CD4-positive, alpha-beta T cell treated with Interleukin-15 for 4 hours (primary cell): ENCODE results near the gene ABL1.

Source experiments
- DNase-seq: peaks from one replicate; pipeline ENCODE4 v3.0.0-alpha.2; 2020; ENCODE audit warnings: low spot score

ABL1 gene

DNA sequence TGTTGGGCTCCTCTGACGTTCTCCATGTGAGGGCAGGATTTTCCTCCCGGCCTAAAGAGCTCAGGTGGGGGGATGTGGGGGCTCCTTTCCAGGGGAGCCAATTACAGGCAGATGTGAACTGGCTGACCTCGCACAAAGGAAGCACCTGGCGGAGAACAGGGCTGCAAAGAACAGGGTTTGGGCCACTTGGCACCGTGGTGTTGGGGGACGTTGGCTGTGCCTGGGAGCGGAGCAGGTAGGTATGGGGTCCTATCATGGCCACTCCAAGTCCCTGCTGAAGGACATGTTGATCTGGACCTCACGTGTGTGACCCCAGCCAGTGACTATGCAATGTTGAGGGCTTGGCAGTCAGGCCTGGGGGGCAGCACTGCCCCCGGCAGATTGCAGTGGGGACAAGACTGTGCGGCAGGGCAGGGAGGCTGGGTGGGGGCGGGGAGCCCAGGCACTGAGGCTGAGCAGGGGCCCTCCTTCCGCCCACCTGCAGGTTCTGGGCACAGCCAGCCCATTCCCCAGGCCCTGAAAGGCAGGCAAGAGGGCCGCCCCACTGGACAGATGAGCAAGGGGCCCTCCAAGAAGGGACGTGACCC lies 84.6 kb downstream of the ABL1 start:
- DNase-seq = no peak

- DNase-seq = no peak
Observed at GRCh38 chr9:130920233-130920632, 85.2 kb downstream of the ABL1 start.

- no peak for DNase-seq
Observed at GRCh38 chr9:130920762-130921299, 85.8 kb downstream of the ABL1 start.

DNA sequence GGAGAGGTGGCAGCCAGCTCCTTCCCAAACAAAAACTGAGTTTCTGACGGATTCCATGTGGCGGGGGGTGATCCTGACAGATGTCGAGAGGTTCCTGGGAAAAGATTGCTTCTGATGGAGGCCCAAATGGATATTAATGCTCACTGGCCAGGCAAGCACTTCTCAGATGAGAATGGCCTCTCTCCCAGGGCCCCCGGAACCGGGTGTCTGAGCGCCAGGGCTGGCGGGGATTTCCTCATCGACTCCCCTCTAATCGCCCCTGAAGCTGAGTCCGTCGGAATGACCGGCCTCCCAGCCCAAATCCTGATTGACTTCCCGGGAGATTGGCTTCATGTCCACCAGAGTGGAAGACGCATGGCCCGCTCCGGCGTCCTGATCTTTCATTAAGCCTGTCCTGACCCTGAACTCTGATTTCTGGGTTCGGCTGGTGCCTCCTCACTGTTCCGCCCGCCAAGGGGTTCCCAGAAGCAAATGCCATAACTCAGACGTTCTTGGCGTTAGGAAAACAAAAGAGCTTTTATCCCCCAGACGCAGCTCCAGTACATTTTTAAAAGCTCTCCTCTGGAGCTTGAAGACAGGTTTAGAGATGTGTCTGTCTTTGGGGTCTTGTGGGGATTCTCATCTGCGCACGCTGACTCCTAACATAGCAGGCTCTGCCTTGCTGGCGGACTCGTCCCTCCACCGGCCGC lies 86.4 kb downstream of the ABL1 start:
- no peak for DNase-seq

- DNase-seq = no peak
Observed at GRCh38 chr9:130921989-130922892, 87.2 kb downstream of the ABL1 start.

DNA sequence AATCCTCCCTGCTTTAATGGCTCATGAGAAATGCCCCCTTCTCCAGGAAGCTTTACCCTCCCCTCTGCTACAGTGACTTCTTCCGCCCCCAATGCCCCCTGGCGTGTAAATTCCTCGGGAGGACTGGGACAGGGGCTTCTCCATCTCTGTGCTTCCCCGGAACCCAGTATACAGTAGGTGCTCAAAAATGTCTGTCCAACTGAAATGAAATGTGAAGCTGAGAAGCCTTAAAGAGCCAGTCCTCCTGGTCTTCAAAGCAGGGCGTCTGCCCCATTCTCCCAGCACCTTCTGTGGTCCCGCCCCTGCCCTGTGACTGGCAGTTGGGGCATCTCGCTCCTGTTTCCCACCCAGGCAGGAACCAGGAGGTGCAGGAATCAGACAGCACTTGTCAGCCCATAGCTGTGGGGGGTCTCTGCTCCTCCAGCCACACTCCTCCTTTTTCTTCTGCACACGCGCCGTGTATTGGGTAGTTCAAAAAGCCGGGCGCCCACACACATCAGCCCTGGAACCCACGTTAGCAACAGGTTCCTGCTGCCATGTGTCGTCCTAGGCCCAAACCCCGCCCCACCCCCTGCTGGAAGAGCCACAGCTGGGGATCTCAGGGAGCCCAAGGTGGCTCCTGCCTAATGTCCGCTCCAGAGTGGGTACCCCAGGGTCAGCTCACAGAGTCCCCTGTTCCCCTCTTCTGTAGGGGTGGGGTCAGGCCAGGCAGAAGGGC lies 88.0 kb downstream of the ABL1 start:
- no peak for DNase-seq

DNA sequence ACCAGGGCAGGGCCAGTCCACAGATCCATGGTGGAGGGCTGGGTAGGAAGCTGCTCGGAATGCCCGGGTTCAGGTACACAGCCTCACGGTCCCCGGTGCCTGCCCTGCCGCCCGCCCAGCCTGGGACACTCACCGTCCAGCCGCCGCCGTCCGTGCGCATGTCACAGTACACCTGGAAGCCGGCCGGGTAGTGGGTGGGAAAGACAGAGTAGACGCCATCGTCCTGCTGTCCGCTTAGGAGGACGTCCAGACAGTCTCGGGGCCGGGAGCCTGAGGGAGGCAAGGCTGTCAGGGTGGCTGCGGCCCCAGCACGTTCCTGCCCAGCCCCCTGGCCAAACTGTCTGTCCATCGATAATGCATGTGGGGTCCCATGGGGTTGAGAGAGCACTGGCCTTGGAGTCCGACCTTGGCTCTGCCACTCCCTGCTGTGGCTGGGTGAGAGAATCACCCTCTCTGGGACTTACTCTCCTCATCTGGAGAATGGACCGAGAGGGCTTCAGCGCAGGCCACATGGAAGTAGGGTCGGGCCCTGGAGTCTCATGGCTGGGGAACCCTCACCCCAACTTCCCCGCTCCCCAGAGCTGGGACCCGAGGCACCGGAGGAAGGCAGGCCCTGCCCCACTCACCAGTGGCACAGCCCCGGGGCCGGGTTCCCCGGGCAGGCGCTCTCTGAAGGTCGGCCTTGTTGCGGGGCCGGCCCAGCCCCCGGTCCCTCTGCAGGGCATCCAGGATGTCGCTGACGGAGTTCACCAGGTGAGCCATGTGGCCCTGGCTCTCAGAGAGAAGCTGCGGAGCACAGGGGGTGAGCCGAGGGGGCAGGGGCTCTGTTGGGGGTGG lies 88.8 kb downstream of the ABL1 start:
- no peak for DNase-seq

DNA sequence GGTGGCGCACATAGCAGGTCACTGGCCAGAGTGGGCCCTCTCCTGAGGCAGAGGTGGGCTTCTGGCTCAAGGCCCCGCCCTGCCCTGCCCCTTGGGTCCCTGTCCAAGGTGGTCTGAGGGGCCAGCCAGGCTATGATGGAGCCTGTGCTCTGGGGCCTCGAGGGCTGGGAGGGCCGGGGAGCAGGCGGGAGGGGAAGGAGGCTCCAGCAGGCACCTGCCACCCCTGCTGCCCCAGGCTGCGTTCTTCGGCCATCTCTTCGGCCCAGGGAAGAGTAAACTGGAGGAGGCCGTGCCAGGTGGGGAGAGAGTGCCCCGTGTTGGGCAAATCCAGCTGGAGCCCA lies 89.4 kb downstream of the ABL1 start:
- no peak for DNase-seq

DNA sequence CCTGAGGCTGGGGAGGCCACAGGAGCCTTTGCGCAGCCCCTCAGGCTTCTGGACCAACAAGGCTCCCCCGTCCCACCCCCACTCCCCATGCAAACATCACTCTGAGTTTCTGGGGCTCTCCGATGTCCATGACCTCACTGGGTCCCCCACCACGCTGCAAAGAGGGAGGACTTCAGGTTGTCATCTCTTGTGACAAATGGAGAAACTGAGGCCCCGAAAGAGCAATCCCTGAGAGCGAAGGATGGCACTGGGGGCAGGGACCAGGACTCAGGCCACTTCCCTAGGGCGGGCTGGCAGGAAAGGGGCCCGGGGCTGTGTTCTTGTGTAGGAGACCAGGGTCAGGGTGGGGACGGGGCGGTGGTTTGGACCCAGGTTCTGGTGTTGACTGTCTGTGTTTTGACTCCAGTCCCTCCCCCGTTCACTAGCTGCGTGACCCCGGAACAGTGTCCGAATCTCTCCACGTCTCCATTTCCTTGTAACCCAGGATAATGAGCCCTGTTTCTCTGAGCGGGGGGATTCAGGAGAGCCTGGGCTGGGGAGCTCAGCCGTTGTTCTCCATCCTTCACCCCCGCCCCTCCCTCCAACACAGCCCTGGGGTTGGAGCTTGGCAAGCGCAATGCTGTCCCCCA lies 90.1 kb downstream of the ABL1 start:
- DNase-seq = no peak

DNA sequence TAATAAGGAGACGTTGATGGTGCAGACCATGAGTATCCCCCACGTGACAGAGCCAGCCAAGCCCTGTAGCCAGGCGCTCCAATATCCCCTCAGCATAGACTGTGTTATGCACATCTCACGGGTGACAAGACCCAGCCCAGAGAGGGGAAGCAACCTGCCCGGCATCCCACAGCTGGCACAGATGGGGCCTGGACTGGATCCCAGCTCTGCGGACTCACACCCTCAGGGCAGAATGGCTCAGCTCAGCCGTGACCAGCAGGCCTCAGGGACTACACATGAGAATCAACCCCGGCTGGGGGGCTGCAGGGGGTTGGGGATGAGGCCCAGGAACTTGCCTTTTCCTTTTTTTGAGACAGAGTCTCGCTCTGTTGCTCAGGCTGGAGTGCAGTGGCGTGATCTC lies 92.3 kb downstream of the ABL1 start:
- no peak for DNase-seq

- DNase-seq = no peak
Observed at GRCh38 chr9:130927995-130928900, 93.2 kb downstream of the ABL1 start.

DNA sequence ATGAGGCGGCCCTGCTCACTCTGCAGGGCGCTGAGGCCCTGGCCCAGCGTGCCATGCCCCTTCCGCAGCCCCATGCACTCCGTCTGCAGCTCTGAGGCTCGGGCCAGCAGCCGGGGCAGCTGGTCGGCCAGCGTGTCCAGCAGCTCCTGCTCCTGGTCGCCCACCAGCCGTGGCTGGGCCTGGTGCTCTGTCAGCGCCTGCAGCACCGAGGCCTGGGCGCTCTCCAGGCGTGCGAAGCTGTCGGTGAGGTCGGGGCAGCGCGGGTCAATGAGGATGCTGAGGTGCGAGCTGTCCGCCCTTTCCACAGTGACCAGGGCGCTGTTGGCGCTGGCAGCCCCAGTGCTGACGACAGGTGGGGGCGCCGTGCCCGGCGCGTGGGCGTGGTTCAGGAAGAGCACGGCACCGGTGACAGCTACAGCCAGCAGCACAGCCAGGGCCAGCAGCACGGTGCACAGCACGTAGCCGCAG lies 94.6 kb downstream of the ABL1 start:
- DNase-seq = no peak

GRCh38 chr9:130930132-130930803 lies 95.2 kb downstream of the ABL1 start:
- no peak for DNase-seq

DNA sequence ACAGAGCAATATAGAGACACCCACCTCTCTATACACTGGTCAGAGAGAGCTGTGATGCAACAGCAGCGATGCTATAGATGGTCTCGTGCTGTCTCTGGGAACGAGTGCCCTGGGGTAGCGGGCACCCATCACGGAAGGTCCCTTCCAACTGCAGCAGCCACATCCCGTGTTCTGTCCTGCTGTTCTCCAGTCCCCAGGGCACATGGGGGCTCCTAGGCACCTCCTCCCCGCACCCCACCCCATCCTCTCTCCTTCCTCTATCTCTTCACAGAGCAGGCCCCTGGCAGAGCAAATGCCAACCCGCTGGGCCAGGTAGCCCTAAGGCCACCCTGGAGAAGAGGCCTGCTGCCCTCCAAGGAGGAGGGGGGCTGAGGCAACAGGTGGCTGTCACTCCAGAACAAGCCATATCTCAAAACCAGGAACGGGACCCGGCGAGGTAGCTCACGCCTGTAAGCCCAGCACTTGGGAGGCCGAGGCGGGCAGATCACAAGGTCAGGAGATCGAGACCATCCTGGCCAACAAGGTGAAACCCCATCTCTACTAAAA lies 95.8 kb downstream of the ABL1 start:
- DNase-seq = no peak

DNA sequence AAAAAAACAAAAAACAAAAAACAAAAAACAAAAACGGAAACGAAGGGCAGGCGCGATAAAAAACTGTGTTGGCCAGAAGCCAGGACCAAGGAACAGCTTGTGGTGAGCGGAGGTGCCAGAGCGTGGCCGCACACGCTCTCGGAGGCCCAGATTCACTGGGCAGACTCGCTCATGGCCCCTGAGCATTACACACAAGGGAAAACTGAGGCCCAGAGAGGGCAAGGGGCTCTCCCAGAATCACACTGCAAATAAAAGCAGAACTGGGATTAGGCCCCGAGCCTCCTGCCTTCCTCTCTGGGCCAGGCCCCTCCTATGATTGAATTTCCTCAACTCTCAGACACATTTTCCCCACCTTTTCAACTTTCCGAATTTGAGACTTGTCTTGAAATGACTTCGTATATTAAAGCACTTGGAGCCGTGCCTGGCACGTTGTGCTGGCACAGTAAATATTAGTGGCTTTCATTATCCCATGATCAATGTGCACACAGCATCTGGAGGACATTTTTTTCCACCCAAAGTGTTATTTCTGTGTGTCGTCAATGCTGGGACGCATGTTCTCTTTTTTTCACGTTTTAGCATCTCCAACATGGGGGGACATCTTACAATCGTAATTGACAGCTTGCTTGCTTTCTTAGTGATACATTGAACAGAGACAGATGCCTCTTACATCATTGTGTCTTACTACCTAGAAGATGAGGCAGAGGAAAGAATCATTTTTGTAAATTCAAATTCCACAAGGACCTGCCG lies 96.6 kb downstream of the ABL1 start:
- no peak for DNase-seq

- no peak for DNase-seq
Observed at GRCh38 chr9:130932255-130933079, 97.4 kb downstream of the ABL1 start.
